DND-41 (cell line): Measurements from ENCODE around the gene PER2.
A peak's percentile ranks its signal among the peaks of the same experiment; 100 is the strongest.

Experiments used
- ATAC-seq: fragments of 200-7000 bp; cut with Tn5 transposase; 3 replicates; pipeline ENCODE4 v1.9.1; 2021; ENCODE audit warnings: low read depth; ENCODE audit not compliant: insufficient read depth
- DNase-seq: peaks from one replicate; pipeline ENCODE4 v3.0.0-alpha.2; 2020
- H2AFZ ChIP-seq: 2 replicates; pipeline ENCODE4 v1.6.0; 2012; ENCODE audit warnings: low read depth, low read length
- H3K27ac ChIP-seq: 2 replicates; pipeline ENCODE4 v1.5.1; 2012; ENCODE audit warnings: low read length, inconsistent platforms
- H3K27me3 ChIP-seq: fragments of 200-600 bp; sonication (generic); 2 replicates; pipeline ENCODE4 v1.6.0; 2012; ENCODE audit warnings: low read length, mild to moderate bottlenecking, inconsistent platforms; ENCODE audit not compliant: insufficient read depth, poor library complexity
- H3K36me3 ChIP-seq: 2 replicates; pipeline ENCODE4 v1.5.1; 2012; ENCODE audit warnings: low read length, inconsistent platforms; ENCODE audit not compliant: insufficient read depth
- H3K4me1 ChIP-seq: 2 replicates; pipeline ENCODE4 v1.5.1; 2012; ENCODE audit warnings: mild to moderate bottlenecking, low read length; ENCODE audit not compliant: insufficient read depth
- H3K4me2 ChIP-seq: 2 replicates; pipeline ENCODE4 v1.6.0; 2012; ENCODE audit warnings: mild to moderate bottlenecking, moderate library complexity, low read length, inconsistent platforms; ENCODE audit not compliant: insufficient read depth
- H3K4me3 ChIP-seq, 2 experiments: fragments of 200-600 bp in 1 of 2; shearing (Covaris generic) in 1 of 2; 2 replicates each; pipeline ENCODE4 v1.5.1; 2012 to 2016; ENCODE audit warnings: inconsistent platforms in 2 of 2, low read length in 2 of 2, mild to moderate bottlenecking in 2 of 2, low read depth in 1 of 2, moderate library complexity in 1 of 2
- H3K79me2 ChIP-seq: 2 replicates; pipeline ENCODE4 v1.6.0; 2012; ENCODE audit warnings: low read length, inconsistent platforms; ENCODE audit not compliant: insufficient read depth
- H3K9ac ChIP-seq: 2 replicates; pipeline ENCODE4 v1.6.0; 2012; ENCODE audit warnings: low read depth, mild to moderate bottlenecking, inconsistent platforms, low read length, moderate library complexity
- H3K9me3 ChIP-seq: 2 replicates; pipeline ENCODE4 v1.5.1; 2012; ENCODE audit warnings: low read length, moderate library complexity, mild to moderate bottlenecking, inconsistent platforms; ENCODE audit not compliant: insufficient read depth, severe bottlenecking
- H4K20me1 ChIP-seq: 2 replicates; pipeline ENCODE4 v1.6.0; 2012; ENCODE audit warnings: low read length; ENCODE audit not compliant: insufficient read depth
- EZH2 ChIP-seq: IDR thresholded peaks from 3 replicates; pipeline ENCODE4 v1.6.1; 2012; ENCODE audit warnings: borderline replicate concordance, low read depth, mild to moderate bottlenecking, moderate library complexity, low read length, inconsistent platforms; ENCODE audit not compliant: severe bottlenecking
- TF ChIP-seq, protein P1 (sequence below): IDR thresholded peaks from 2 replicates; pipeline ENCODE4 v1.5.1; 2012; ENCODE audit warnings: borderline replicate concordance, low read length, moderate library complexity, mild to moderate bottlenecking; ENCODE audit not compliant: poor library complexity, severe bottlenecking; ENCODE audit errors: extremely low read depth

Gene PER2

DNA sequence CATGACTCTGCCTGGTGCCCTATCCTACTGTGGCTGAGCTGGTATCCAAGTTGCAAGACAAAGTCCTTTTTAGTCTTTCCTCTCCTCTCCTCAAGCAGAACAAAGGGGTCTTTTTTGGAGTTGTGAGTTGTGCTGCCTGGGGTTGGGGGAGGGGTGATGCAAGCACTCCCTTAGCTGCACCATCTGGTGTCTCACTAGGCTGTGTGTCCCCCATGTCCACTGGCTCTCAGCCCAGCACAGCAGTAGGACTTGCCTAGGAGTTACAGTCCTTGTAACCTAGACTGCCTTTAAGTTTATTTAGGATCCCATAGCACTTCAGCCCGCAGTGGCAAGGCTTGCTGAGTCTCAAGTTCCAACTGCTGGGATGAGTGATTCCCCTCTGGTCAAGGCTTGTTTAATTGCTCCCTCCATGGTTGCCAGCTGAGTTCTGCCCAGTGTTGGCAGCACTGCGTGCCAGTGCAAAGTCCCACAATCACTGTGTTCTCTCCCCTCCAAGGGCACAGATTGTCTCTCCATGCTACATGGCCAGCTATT is 71.7 kb downstream of the PER2 start:
- no peaks in the 10 kb centered on the region for H3K4me1 ChIP-seq
- H4K20me1 ChIP-seq, result no peaks in the 10 kb centered on the region
- H3K79me2 ChIP-seq, result no peaks in the 10 kb centered on the region
- H3K4me2 ChIP-seq, result no peak overlapping the region
- H3K9ac ChIP-seq, result no peak overlapping the region
- no peaks in the 10 kb centered on the region for H3K9me3 ChIP-seq
- no peak overlapping the region for H2AFZ ChIP-seq
- TF ChIP-seq, protein P1, sequence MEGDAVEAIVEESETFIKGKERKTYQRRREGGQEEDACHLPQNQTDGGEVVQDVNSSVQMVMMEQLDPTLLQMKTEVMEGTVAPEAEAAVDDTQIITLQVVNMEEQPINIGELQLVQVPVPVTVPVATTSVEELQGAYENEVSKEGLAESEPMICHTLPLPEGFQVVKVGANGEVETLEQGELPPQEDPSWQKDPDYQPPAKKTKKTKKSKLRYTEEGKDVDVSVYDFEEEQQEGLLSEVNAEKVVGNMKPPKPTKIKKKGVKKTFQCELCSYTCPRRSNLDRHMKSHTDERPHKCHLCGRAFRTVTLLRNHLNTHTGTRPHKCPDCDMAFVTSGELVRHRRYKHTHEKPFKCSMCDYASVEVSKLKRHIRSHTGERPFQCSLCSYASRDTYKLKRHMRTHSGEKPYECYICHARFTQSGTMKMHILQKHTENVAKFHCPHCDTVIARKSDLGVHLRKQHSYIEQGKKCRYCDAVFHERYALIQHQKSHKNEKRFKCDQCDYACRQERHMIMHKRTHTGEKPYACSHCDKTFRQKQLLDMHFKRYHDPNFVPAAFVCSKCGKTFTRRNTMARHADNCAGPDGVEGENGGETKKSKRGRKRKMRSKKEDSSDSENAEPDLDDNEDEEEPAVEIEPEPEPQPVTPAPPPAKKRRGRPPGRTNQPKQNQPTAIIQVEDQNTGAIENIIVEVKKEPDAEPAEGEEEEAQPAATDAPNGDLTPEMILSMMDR, result no peak
- TF ChIP-seq EZH2, result no peak
- ATAC-seq (no peak), DNase-seq (no peak)
- H3K27ac ChIP-seq, result no peak overlapping the region
- no peaks in the 10 kb centered on the region for H3K36me3 ChIP-seq
- H3K27me3 ChIP-seq, result peaks cover 6% of the 10 kb centered on the region
- H3K4me3 ChIP-seq, result no peak overlapping the region

DNA sequence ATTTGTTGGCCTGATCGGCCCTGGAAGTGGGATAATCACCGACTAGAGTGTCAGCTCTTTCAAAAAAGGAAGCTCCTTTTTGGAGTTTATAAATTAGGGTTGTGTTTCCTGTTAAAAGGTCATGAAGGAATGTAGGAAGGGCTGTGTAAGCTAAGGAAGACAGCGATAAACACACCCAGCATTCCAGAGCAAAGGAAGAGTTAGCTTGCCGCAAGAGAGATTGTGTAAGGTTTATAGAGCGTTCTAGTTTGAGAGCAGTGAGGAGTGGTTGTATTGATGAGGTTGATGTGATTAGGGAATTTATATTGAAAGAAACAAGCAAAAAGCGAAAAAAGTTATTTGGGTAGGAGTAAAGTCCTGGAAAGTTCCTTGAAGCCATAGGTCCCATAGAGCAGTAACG is 81.4 kb downstream of the PER2 start:
- H2AFZ ChIP-seq, result no peak overlapping the region
- ATAC-seq, result no peak
- H3K4me3 ChIP-seq, result no peak overlapping the region
- peaks cover 44% of the 10 kb centered on the region for H3K27me3 ChIP-seq
- peaks cover 8% of the 10 kb centered on the region; the same call in 1 of the 2 replicates for H4K20me1 ChIP-seq
- H3K9ac ChIP-seq, result no peak overlapping the region
- H3K36me3 ChIP-seq, result no peaks in the 10 kb centered on the region
- DNase-seq, result no peak
- no peaks in the 10 kb centered on the region for H3K9me3 ChIP-seq
- TF ChIP-seq, protein P1, result no peak
- TF ChIP-seq EZH2, result no peak
- H3K79me2 ChIP-seq, result peaks cover 18% of the 10 kb centered on the region
- H3K27ac ChIP-seq, result no peak overlapping the region
- H3K4me2 ChIP-seq, result no peak overlapping the region
- H3K4me1 ChIP-seq, result peaks cover 15% of the 10 kb centered on the region

DNA sequence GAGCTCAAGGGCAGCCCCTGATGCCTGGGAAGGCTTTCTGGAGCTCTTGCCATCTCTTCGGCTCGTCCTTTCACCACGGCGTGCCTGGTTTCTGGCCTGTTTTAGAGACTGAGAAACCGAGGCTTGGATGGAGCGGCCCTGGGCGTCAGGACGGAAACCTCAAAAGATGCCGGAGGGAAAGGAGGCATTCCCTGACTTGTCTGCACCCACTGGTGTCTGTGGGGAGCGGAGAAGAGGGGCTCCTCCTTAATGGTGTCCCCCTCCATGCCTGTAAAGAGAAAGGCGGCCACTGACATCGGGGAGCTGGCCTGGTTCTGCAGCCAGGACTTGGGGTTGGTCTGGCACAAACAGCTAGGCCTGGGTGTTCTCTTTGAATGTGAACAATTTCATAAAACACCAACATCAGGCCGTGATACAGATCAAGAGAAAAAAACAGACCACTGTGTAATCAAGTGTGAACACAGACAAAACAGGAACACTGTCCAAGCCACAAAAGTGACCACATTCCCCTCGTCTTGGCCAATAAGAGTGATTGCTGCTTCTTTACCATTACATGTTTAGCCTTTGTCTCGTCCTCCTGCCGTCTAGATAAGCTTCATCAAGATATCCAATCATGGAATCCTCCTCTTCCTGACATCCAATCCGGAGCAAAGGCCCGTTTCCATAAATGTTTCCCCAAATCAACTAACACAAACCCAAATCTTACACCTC is 84.3 kb downstream of the PER2 start:
- Histone ChIP-seq H3K36me3 (peaks cover 7% of the 10 kb centered on the region; the same call in 1 of the 2 replicates), H3K27me3 (peaks cover 27% of the 10 kb centered on the region), H3K4me1 (peaks cover 34% of the 10 kb centered on the region), H3K9me3 (no peaks in the 10 kb centered on the region), H3K79me2 (peaks cover 47% of the 10 kb centered on the region), H3K4me3 (peak overlapping the region; percentile 31 to 65), H2AFZ (peak overlapping the region; percentile 97), H4K20me1 (peaks cover 34% of the 10 kb centered on the region), H3K9ac (peak overlapping the region; percentile 90), H3K27ac (peak overlapping the region; percentile 95), H3K4me2 (peak overlapping the region; percentile 94)
- ATAC-seq, result peak; percentile 12; the same call in 2 of the 3 replicates
- DNase-seq, result no peak
- TF ChIP-seq, protein P1, result no peak
- no peak for TF ChIP-seq EZH2
